Breast epithelium (tissue), 4 donors: Measurements from ENCODE around the gene SLITRK3. TPM values are rescaled to one million over a fixed set of nuclear protein-coding genes. Genes with fewer than 3 reads are reported as not detected.

ENCODE experiments used
- DNase-seq, 2 donors: peaks; one replicate each; pipeline ENCODE4 v3.0.0-alpha.2; 2019; ENCODE audit warnings: low spot score in 2 of 2
- H3K27ac ChIP-seq, 2 donors: fragments of 200-600 bp; sonication (generic) in 1 of 2; one replicate each; pipeline ENCODE4 v1.5.1; 2016 to 2019; ENCODE audit warnings: mild to moderate bottlenecking in 1 of 2
- H3K27me3 ChIP-seq, 2 donors: fragments of 200-600 bp; sonication (generic) in 1 of 2; one replicate each; pipeline versions ENCODE4 v1.5.1 to v1.6.0; 2017 to 2019; ENCODE audit warnings: control low read depth in 1 of 2, mild to moderate bottlenecking in 1 of 2
- H3K36me3 ChIP-seq: fragments of 200-600 bp; one replicate; pipeline ENCODE4 v1.5.1; 2019
- H3K4me1 ChIP-seq, 2 donors: fragments of 200-600 bp; sonication (generic); one replicate each; pipeline ENCODE4 v1.5.1; 2016 to 2019; ENCODE audit warnings: control low read depth in 1 of 2
- H3K4me3 ChIP-seq, 3 donors: fragments of 200-600 bp; sonication (generic); 1 replicate in 2 of 3; 2 replicates in 1 of 3; pipeline ENCODE4 v1.5.1; 2016 to 2019; ENCODE audit warnings: mild to moderate bottlenecking in 3 of 3, moderate library complexity in 2 of 3
- H3K9me3 ChIP-seq, 2 donors: fragments of 200-600 bp; sonication (generic) in 1 of 2; one replicate each; pipeline ENCODE4 v1.5.1; 2016 to 2019; ENCODE audit warnings: control low read depth in 1 of 2
- CTCF ChIP-seq, 3 donors: fragments of 450-650 bp; IDR thresholded peaks; one replicate each; pipeline ENCODE4 v1.5.1; 2016 to 2017; ENCODE audit warnings: antibody characterized with exemption in 3 of 3, mild to moderate bottlenecking in 3 of 3, moderate library complexity in 3 of 3
- POLR2A ChIP-seq: fragments of 450-650 bp; IDR thresholded peaks from one replicate; pipeline ENCODE4 v1.6.1; 2016; ENCODE audit warnings: antibody characterized with exemption, mild to moderate bottlenecking, moderate library complexity
- POLR2AphosphoS5 ChIP-seq, 3 donors: sonication (generic); formaldehyde crosslinking; IDR thresholded peaks; one replicate each; pipeline ENCODE4 v1.6.1; 2017; ENCODE audit warnings: antibody characterized with exemption in 3 of 3
- intact Hi-C: fragments of 100-400 bp; cut with DNase I; formaldehyde crosslinking; loops from one replicate; pipeline ENCODE4 v1.15.1; 2023; ENCODE audit warnings: low total_unique reads
- total RNA-seq, 3 donors: library from RNA; depleted of rRNA; stranded (reverse); fragments of >200 nt; gene quantifications; one replicate each; pipeline ENCODE4 v1.1.0, GENCODE V29; 2016

Gene SLITRK3
- total RNA-seq, 3 donors from 2014 or later, result 0.33 to 0.59 TPM; not detected in 1

- Histone ChIP-seq H3K4me1 (no peaks in the 10 kb centered on the region), H3K36me3 (no peaks in the 10 kb centered on the region), H3K27me3 (no peaks in the 10 kb centered on the region), H3K9me3 (no peaks in the 10 kb centered on the region), H3K4me3 (no peak overlapping the region), H3K27ac (no peak overlapping the region)
- TF ChIP-seq CTCF (IDR thresholded peaks at IDR 0.05) (no peak), POLR2AphosphoS5 (IDR thresholded peaks at IDR 0.05) (no peak), POLR2A (no peak)
- no peak for DNase-seq
- intact Hi-C loops, result no loop called here
Measured at GRCh38 chr3:165170236-165170635, 25.9 kb downstream of the SLITRK3 start.

- TF ChIP-seq CTCF (IDR thresholded peaks at IDR 0.05) (no peak), POLR2AphosphoS5 (IDR thresholded peaks at IDR 0.05) (no peak), POLR2A (no peak)
- H3K27ac ChIP-seq, result no peak overlapping the region
- no peak for DNase-seq
- intact Hi-C loops, result no loop called here
- H3K27me3 ChIP-seq, result no peaks in the 10 kb centered on the region
- H3K36me3 ChIP-seq, result no peaks in the 10 kb centered on the region
- no peaks in the 10 kb centered on the region for H3K4me1 ChIP-seq
- H3K4me3 ChIP-seq, result no peak overlapping the region
- no peaks in the 10 kb centered on the region for H3K9me3 ChIP-seq
Measured at GRCh38 chr3:165169368-165169767, 26.8 kb downstream of the SLITRK3 start.

GRCh38 chr3:165162883-165163282, 33.3 kb downstream of the SLITRK3 start:
- intact Hi-C loops, result no loop called here
- no peaks in the 10 kb centered on the region for H3K4me1 ChIP-seq
- H3K36me3 ChIP-seq, result no peaks in the 10 kb centered on the region
- H3K27ac ChIP-seq, result no peak overlapping the region
- DNase-seq, result no peak
- H3K27me3 ChIP-seq, result no peaks in the 10 kb centered on the region
- no peak for TF ChIP-seq POLR2AphosphoS5 (IDR thresholded peaks at IDR 0.05)
- no peak for TF ChIP-seq POLR2A
- no peak for TF ChIP-seq CTCF (IDR thresholded peaks at IDR 0.05)
- no peak overlapping the region for H3K4me3 ChIP-seq
- no peaks in the 10 kb centered on the region for H3K9me3 ChIP-seq

GRCh38 chr3:165159760-165160421, 36.3 kb downstream of the SLITRK3 start:
- H3K9me3 ChIP-seq, result no peaks in the 10 kb centered on the region
- DNase-seq, result no peak
- H3K27me3 ChIP-seq, result no peaks in the 10 kb centered on the region
- no peak for TF ChIP-seq POLR2A
- no peaks in the 10 kb centered on the region for H3K36me3 ChIP-seq
- no peaks in the 10 kb centered on the region for H3K4me1 ChIP-seq
- no peak overlapping the region for H3K27ac ChIP-seq
- no peak overlapping the region for H3K4me3 ChIP-seq
- intact Hi-C loops, result no loop called here

GRCh38 chr3:165158011-165158410, 38.2 kb downstream of the SLITRK3 start:
- Histone ChIP-seq H3K4me1 (no peaks in the 10 kb centered on the region), H3K9me3 (no peaks in the 10 kb centered on the region)
- intact Hi-C loops, result no loop called here

More at GRCh38 chr3:165158011-165158410, 38.2 kb downstream of the SLITRK3 start:
- Histone ChIP-seq H3K36me3 (no peaks in the 10 kb centered on the region), H3K27me3 (no peaks in the 10 kb centered on the region), H3K4me3 (no peak overlapping the region), H3K27ac (no peak overlapping the region)
- DNase-seq, result no peak
- no peak for TF ChIP-seq POLR2A
- no peak for TF ChIP-seq CTCF (IDR thresholded peaks at IDR 0.05)
- TF ChIP-seq POLR2AphosphoS5 (IDR thresholded peaks at IDR 0.05), result no peak
